Activated naive CD4-positive, alpha-beta T cell treated with anti-CD3 and anti-CD28 coated beads for 36 hours (primary cell): ENCODE results near the gene ALKBH5. TPM values are rescaled to one million over a fixed set of nuclear protein-coding genes. Genes with fewer than 3 reads are reported as not detected.
A peak's percentile ranks its signal among the peaks of the same experiment; 100 is the strongest.

Experiments
- CTCF ChIA-PET: fragments of 350-600 bp; sonication (Branson Sonifier 250); formaldehyde crosslinking; loops from one replicate; lab custom pipeline; 2021; ENCODE audit warnings: antibody characterized with exemption; lab: Charles Lee
- DNase-seq: peaks from one replicate; pipeline ENCODE4 v3.0.0-alpha.2; 2020
- H3K27ac Mint-ChIP-seq: one replicate; pipeline ENCODE4 v1.8.0; 2021; ENCODE audit warnings: mild to moderate bottlenecking, mixed read lengths
- H3K27me3 Mint-ChIP-seq: one replicate; pipeline ENCODE4 v1.8.0; 2021; ENCODE audit warnings: low read depth, mixed read lengths
- H3K36me3 Mint-ChIP-seq: one replicate; pipeline ENCODE4 v1.8.0; 2021; ENCODE audit warnings: low read depth, mixed read lengths
- H3K4me1 Mint-ChIP-seq: one replicate; pipeline ENCODE4 v1.8.0; 2021; ENCODE audit warnings: low read depth, mixed read lengths
- H3K4me3 Mint-ChIP-seq: one replicate; pipeline ENCODE4 v1.8.0; 2021; ENCODE audit warnings: mild to moderate bottlenecking, moderate library complexity, mixed read lengths
- H3K9me3 Mint-ChIP-seq: one replicate; pipeline ENCODE4 v1.8.0; 2021; ENCODE audit warnings: mixed read lengths
- intact Hi-C: fragments of 100-400 bp; cut with micrococcal nuclease; formaldehyde crosslinking; loops from one replicate; pipeline ENCODE4 v1.15.1; 2023
- total RNA-seq, 2 experiments: library from RNA; stranded (reverse); gene quantifications; one replicate each; pipeline ENCODE4 v1.2.3, GENCODE V29; 2021

ALKBH5 gene
- 10 to 100 TPM; 83.4 to 86.7 TPM for total RNA-seq

DNA sequence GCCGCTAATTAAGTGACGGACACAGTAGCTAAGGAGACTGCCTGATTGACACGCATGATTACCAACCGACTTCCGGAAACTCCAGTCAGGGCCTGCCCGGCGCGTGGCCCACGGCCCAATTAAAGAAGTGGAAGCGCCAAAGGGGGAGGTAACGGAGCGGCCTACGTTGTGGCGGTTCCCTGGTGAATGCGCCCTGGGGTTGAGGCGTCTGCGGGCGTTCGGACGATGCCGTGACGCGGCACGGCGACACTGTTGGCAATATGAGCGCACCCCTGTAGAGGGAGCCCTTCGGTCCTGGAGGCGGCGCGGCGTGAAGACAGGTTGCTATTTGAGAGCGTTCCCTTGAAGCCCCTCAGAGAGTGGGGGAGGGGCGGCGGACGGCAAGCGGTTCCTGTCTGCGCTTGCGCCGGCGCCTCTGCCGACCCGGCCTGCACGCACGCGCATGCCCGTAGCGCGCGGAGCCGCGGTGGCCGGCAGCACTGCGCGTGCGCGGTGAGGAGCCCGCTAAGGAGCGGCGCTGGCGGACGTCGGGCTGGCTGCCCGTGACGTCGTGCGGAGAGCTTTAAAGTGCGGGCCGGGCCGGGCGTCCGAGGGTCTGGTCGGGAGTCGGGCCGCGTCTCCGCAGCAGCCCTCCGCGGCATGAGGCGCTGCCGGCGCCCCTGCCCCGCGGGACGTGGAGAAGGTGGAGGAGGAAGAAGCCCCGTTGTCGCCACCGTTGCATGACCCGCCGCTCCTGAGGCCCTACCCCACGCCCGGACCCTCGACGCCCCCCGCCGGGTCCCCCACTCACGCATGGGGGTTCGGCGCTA, at the start of gene ALKBH5:
Gene ALKBH5, plus strand, starts transcription at position 495 of the 809 bp plus-strand sequence. CDS start 416 bp downstream, outside the sequence.
- Mint-ChIP-seq H3K4me3 (peak within 1 kb of the TSS; percentile 96), H3K27ac (peak within 1 kb of the TSS; percentile 96), H3K9me3 (no peaks in the 10 kb centered on the region), H3K36me3 (peaks cover 28% of the 10 kb centered on the region), H3K4me1 (peaks cover 52% of the 10 kb centered on the region), H3K27me3 (no peaks in the 10 kb centered on the region)
- CTCF ChIA-PET, result interaction anchor here (0.6 to 1.9 kb wide), 7 partner anchors 8 to 61 kb away, joined by 3 to 10 read pairs (median 4); no protein-coding TSS in a partner anchor
- intact Hi-C loops, result loop anchor here (1.0 to 10.0 kb wide), 16 partner anchors 25 to 1179 kb away; partner anchors contain the start of genes ATPAF2, B9D1, DRC3 and GID4
- peak; percentile 98 for DNase-seq

DNA sequence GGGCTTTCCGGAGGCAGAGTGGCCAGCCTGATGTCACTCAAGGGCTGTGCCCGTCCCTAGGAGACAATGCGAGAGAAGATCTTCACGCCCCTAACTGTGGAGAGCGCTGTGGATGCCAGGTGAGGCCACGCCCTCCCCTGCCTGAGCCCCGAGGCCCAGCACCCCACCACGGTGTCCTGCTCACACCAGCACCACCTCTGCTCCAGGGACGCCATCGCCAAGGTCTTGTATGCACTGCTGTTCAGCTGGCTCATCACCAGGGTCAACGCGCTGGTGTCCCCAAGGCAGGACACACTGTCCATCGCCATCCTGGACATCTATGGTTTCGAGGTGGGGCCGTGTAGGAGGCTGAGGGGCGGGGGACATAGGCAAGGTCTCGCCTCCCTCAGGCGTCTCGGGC, 47.3 kb upstream of the ALKBH5 start:
- H3K36me3 Mint-ChIP-seq, result no peaks in the 10 kb centered on the region
- no peak overlapping the region for H3K4me3 Mint-ChIP-seq
- no peaks in the 10 kb centered on the region for H3K4me1 Mint-ChIP-seq
- no peak overlapping the region for H3K27ac Mint-ChIP-seq
- CTCF ChIA-PET, result no interaction called here
- H3K9me3 Mint-ChIP-seq, result no peaks in the 10 kb centered on the region
- H3K27me3 Mint-ChIP-seq, result no peaks in the 10 kb centered on the region
- intact Hi-C loops, result no loop called here
- no peak for DNase-seq

DNA sequence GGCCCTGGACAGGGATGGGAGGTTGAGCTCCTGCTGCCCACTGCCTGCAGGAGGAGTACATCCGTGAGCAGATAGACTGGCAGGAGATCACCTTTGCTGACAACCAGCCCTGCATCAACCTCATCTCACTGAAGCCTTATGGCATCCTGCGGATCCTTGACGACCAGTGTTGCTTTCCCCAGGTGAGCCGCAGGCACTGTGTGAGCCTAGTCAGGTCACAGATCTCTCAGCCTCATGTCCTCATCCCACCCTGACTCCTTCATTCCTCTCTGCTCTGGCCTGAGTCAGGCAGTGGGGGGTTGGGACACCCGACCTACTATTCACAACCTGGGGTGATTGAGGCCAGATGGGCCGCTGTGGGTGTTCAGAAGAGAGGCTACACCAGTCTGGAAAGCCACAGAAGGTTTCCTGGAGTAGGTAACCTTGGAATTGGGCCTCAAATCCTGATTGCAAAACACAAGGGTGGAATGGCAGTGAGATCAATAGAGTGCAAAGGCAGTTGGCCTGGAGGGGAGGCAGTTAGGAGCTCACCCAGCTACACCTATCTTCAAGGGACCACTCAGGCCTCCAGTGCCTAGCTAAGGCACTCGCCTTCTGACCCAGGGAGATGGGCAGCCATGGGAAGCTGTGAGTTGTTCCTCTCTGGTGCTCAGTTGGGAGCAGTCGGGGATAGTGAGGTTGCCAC, 45.4 kb upstream of the ALKBH5 start:
- Mint-ChIP-seq H3K27me3 (no peaks in the 10 kb centered on the region), H3K4me1 (no peaks in the 10 kb centered on the region), H3K9me3 (no peaks in the 10 kb centered on the region), H3K36me3 (no peaks in the 10 kb centered on the region), H3K27ac (no peak overlapping the region), H3K4me3 (no peak overlapping the region)
- no peak for DNase-seq
- intact Hi-C loops, result no loop called here
- CTCF ChIA-PET, result interaction anchor here (0.5 kb wide), 1 partner anchor 52 kb away, joined by 5 read pairs; no protein-coding TSS in a partner anchor

DNA sequence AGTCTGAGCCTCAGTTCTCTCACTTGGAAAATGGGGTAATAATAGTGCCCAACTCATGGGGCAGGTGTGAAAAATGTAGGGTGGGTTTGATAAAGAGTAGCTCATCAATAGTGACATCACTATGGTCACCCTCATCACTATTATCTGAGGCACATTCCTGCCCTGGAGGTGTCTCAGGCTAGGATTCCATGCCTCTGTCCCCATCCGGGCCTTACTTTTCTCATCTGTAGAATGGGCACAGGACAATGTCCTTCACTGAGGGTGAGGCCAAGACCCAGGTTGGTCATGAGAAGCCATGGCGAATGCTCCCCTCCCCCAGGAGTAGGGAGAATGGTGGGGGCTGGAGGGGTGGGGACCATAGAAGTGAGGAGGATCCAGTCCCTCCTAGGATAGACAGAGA, 44.5 kb upstream of the ALKBH5 start:
- H3K27ac Mint-ChIP-seq, result no peak overlapping the region

GRCh38 chr17:18139498-18139897, 44.1 kb upstream of the ALKBH5 start:
- Mint-ChIP-seq H3K4me3 (no peak overlapping the region), H3K27me3 (no peaks in the 10 kb centered on the region), H3K4me1 (no peaks in the 10 kb centered on the region), H3K9me3 (no peaks in the 10 kb centered on the region), H3K27ac (no peak overlapping the region), H3K36me3 (no peaks in the 10 kb centered on the region)
- CTCF ChIA-PET, result interaction anchor here (0.8 to 1.3 kb wide), 3 partner anchors 12 to 77 kb away, joined by 3 read pairs; no protein-coding TSS in a partner anchor
- intact Hi-C loops, result no loop called here
- no peak for DNase-seq

More for the DNA sequence above, 44.5 kb upstream of the ALKBH5 start:
- Mint-ChIP-seq H3K4me3 (no peak overlapping the region), H3K9me3 (no peaks in the 10 kb centered on the region), H3K36me3 (no peaks in the 10 kb centered on the region), H3K4me1 (no peaks in the 10 kb centered on the region), H3K27me3 (no peaks in the 10 kb centered on the region)
- intact Hi-C loops, result no loop called here
- CTCF ChIA-PET, result interaction anchor here (0.8 to 1.3 kb wide), 2 partner anchors 14 to 77 kb away, joined by 3 read pairs; no protein-coding TSS in a partner anchor
- no peak for DNase-seq

GRCh38 chr17:18139949-18140348, 43.7 kb upstream of the ALKBH5 start:
- no peaks in the 10 kb centered on the region for H3K27me3 Mint-ChIP-seq
- H3K36me3 Mint-ChIP-seq, result no peaks in the 10 kb centered on the region
- H3K9me3 Mint-ChIP-seq, result no peaks in the 10 kb centered on the region
- no peak overlapping the region for H3K27ac Mint-ChIP-seq
- no peaks in the 10 kb centered on the region for H3K4me1 Mint-ChIP-seq
- no peak overlapping the region for H3K4me3 Mint-ChIP-seq
- no peak for DNase-seq
- CTCF ChIA-PET, result interaction anchor here (0.8 to 1.3 kb wide), 3 partner anchors 12 to 76 kb away, joined by 3 read pairs; no protein-coding TSS in a partner anchor
- intact Hi-C loops, result no loop called here

DNA sequence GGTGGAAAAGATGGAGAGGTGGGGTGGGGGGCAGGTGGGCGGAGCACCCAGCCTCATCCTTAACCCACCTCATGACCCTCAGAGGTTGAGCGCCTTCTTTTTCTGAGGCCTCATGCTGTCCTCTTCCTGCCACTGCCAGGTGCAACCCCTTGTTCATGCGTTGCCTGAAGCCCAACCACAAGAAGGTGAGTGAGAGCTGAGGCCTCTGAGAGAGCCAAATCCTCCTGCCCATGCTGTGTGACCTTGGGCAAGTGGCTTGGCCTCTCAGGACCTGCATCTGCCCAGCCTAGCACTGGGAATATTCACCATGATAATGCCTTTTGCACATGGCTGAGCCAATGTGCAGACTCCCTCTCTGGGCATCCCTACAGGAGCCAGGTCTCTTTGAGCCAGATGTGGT, 43.0 kb upstream of the ALKBH5 start:
- Mint-ChIP-seq H3K4me1 (no peaks in the 10 kb centered on the region), H3K36me3 (no peaks in the 10 kb centered on the region), H3K4me3 (no peak overlapping the region), H3K27me3 (no peaks in the 10 kb centered on the region), H3K27ac (no peak overlapping the region), H3K9me3 (no peaks in the 10 kb centered on the region)
- DNase-seq, result no peak
- intact Hi-C loops, result loop anchor here (1.0 kb wide), 2 partner anchors 44 to 77 kb away; no protein-coding TSS in a partner anchor
- CTCF ChIA-PET, result interaction anchor here (0.8 to 1.7 kb wide), 8 partner anchors 30 to 84 kb away, joined by 3 to 6 read pairs (median 4); no protein-coding TSS in a partner anchor

DNA sequence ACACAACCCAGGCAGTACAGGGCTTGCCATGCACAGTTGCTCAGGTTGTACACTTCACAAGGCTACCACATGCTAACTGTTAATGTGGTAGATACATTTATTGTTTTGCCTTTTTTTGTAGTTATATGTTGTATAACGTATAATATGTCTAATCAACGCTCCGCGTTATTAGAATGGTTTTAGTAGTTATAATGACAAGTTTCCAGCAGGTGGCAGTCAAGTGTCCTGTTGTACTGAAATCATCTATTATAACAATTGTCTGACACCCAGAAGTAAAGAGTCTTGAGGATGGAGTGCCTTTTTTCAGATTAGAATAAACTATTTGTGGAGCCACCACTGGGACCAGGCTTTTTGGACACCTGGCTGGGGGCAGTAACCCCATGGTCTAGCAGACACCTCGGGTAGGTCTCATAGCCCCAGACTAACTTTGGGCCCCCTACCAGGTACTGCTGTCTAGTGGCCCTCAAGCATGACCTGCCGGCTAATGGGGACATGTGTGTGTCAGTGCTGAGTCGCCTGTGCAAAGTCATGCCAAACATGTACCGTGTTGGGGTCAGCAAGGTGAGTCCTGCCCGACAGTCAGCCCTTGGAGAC, 42.3 kb upstream of the ALKBH5 start:
- Mint-ChIP-seq H3K9me3 (no peaks in the 10 kb centered on the region), H3K27me3 (no peaks in the 10 kb centered on the region), H3K27ac (no peak overlapping the region), H3K4me1 (no peaks in the 10 kb centered on the region), H3K4me3 (no peak overlapping the region), H3K36me3 (no peaks in the 10 kb centered on the region)
- CTCF ChIA-PET, result interaction anchor here (0.8 to 3.3 kb wide), 17 partner anchors 12 to 83 kb away, joined by 3 to 17 read pairs (median 5); partner anchors contain the start of gene ALKBH5
- intact Hi-C loops, result loop anchor here (1.0 kb wide), 2 partner anchors 43 to 76 kb away; no protein-coding TSS in a partner anchor
- DNase-seq, result peak; percentile 64

DNA sequence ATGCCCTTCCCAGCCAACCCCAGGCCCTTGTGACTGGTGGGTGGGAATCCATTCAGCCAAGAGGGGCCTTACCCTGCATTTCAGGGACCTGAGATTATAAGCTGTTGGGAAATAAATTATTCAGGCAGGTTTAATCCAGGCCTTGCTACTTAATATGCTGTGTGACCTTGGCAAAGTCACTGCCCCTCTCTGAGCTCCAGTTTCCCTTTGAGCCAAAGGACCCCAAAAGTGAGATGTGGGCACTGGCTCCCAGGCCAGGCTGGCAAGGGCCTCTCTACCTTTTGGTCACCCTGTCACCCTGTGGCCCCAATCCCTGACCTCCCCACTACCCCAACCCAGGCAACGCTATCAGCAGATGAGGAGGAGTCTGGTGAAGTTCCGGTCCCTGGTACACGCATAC, 41.2 kb upstream of the ALKBH5 start:
- H3K9me3 Mint-ChIP-seq, result no peaks in the 10 kb centered on the region
- no peak for DNase-seq
- no peak overlapping the region for H3K27ac Mint-ChIP-seq
- no peak overlapping the region for H3K4me3 Mint-ChIP-seq
- no peaks in the 10 kb centered on the region for H3K27me3 Mint-ChIP-seq
- no peaks in the 10 kb centered on the region for H3K4me1 Mint-ChIP-seq
- intact Hi-C loops, result no loop called here
- CTCF ChIA-PET, result interaction anchor here (0.8 to 3.3 kb wide), 15 partner anchors 11 to 82 kb away, joined by 3 to 17 read pairs (median 3); partner anchors contain the start of gene ALKBH5
- H3K36me3 Mint-ChIP-seq, result no peaks in the 10 kb centered on the region

- peak; percentile 27 for DNase-seq
- no peaks in the 10 kb centered on the region for H3K27me3 Mint-ChIP-seq
- CTCF ChIA-PET, result interaction anchor here (0.8 to 3.3 kb wide), 9 partner anchors 10 to 73 kb away, joined by 3 to 17 read pairs (median 3); partner anchors contain the start of gene ALKBH5
These were observed 40.3 kb upstream of the ALKBH5 start for GRCh38 chr17:18143044-18143936.

DNA sequence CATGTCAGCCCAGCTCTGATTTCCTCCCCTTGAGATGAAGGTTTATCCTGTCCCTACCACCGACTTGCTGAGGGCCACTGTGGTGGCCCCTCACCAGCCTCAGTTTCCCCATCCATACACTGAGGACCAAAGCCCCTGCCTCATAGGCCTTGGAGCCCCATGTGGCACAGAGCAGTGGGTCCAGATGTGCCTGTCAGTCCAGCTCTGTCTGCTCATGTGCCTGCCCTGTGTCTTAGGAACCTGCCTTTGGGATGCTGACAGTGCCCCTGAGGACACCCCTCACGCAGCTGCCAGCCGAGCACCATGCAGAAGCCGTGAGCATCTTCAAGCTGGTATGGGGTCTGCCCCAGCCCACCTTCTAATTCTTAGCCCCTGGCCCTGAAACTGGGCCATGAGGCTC, 39.4 kb upstream of the ALKBH5 start:
- Mint-ChIP-seq H3K4me1 (no peaks in the 10 kb centered on the region), H3K27ac (no peak overlapping the region), H3K27me3 (no peaks in the 10 kb centered on the region), H3K36me3 (no peaks in the 10 kb centered on the region), H3K9me3 (no peaks in the 10 kb centered on the region), H3K4me3 (no peak overlapping the region)
- no peak for DNase-seq
- CTCF ChIA-PET, result interaction anchor here (0.6 to 3.3 kb wide), 7 partner anchors 10 to 54 kb away, joined by 3 to 17 read pairs (median 3); partner anchors contain the start of gene ALKBH5
- intact Hi-C loops, result no loop called here

More at GRCh38 chr17:18143044-18143936, 40.3 kb upstream of the ALKBH5 start:
- Mint-ChIP-seq H3K36me3 (no peaks in the 10 kb centered on the region), H3K9me3 (no peaks in the 10 kb centered on the region), H3K4me1 (no peaks in the 10 kb centered on the region), H3K4me3 (no peak overlapping the region), H3K27ac (no peak overlapping the region)
- intact Hi-C loops, result no loop called here
